Measurements from ENCODE around the gene ART5.

The ART5 gene, protein sequence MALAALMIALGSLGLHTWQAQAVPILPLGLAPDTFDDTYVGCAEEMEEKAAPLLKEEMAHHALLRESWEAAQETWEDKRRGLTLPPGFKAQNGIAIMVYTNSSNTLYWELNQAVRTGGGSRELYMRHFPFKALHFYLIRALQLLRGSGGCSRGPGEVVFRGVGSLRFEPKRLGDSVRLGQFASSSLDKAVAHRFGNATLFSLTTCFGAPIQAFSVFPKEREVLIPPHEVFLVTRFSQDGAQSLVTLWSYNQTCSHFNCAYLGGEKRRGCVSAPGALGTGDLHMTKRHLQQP

DNA sequence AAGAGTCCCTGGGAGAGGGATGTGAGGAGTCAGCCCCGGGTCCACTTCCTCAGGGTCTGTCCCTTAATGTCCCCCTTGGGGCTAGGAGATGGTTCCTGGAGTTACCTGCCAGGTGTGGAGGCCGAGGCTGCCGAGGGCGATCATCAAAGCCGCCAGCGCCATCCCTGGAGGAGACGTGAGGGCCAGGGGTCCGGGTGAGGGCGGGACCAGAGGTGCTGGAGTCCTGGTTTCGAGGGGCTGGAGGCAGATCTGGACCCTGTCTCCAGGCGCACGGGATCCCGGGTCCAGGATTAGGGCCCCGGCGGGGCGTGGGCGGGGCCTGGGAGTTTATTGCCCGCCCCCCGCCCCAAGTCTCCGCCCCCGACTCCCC is at the start of gene ART5:
TSS of gene ART5 (minus strand) at position 292 of the 370 bp plus-strand sequence. CDS start at position 162, 130 bp downstream.
- no peak for TF ChIP-seq ZFX (IDR thresholded peaks at IDR 0.05)
- TF ChIP-seq, protein P1, sequence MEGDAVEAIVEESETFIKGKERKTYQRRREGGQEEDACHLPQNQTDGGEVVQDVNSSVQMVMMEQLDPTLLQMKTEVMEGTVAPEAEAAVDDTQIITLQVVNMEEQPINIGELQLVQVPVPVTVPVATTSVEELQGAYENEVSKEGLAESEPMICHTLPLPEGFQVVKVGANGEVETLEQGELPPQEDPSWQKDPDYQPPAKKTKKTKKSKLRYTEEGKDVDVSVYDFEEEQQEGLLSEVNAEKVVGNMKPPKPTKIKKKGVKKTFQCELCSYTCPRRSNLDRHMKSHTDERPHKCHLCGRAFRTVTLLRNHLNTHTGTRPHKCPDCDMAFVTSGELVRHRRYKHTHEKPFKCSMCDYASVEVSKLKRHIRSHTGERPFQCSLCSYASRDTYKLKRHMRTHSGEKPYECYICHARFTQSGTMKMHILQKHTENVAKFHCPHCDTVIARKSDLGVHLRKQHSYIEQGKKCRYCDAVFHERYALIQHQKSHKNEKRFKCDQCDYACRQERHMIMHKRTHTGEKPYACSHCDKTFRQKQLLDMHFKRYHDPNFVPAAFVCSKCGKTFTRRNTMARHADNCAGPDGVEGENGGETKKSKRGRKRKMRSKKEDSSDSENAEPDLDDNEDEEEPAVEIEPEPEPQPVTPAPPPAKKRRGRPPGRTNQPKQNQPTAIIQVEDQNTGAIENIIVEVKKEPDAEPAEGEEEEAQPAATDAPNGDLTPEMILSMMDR (conservative IDR thresholded peaks at IDR 0.05) = no peak
- no peak within 1 kb of the TSS for H3K27ac ChIP-seq

DNA sequence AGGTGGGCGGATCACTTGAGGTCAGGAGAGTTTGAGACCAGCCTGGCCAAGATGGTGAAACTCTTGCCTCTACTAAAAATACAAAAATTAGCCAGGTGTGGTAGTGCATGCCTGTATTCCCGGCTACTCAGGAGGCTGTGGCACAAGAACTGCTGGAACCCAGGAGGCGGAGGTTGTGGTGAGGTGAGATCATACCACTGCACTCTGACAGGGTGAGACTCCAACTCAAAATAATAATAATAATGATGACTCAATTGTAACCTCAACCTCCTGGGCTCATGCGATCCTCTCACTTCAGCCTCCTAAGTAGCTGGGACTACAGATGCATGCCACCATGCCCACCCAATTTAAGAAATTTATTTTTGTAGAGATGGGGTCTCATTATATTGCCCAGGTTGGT is 45.0 kb upstream of the ART5 start:
- no peak for TF ChIP-seq ZFX (IDR thresholded peaks at IDR 0.05)
- TF ChIP-seq, protein P1 (conservative IDR thresholded peaks at IDR 0.05) = no peak
- H3K27ac ChIP-seq = no peak overlapping the region

DNA sequence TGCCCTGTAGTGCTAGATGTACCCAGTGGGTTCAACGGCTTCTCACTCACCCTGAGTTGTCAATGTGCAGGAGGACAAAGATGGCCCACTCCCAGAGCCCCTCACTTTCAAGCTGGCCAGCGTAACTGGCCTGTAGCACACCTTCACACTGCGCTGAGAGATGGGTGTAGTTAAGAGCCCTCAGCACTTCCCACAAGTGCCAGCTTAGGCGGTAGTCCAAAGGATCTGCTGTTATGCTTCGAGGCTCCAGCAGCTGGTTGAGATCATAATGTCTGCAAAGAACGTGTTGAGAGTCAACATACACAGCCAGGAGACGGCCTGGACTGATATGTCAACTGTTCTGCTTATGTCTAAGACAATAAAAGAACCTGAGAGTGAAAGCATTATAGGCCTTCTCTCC is 44.1 kb upstream of the ART5 start:
- TF ChIP-seq, protein P1 (conservative IDR thresholded peaks at IDR 0.05) = no peak
- TF ChIP-seq ZFX (IDR thresholded peaks at IDR 0.05) = no peak
- H3K27ac ChIP-seq = no peak overlapping the region

DNA sequence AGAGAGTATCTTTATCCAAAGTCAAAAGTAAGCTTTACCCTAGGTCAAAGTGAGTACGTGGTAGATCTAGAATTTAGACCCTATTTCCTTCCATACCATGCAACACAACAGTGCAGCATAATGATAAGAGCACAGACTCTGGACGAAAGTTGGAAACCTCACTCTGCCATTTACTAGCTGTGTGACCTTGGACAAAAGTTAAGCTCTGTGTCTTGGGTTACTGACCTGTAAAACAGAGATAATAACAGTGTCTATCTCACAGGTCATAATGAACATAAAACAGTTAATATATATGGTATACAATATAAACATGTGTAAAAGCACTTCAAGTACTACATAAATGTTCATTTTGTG is 43.0 kb upstream of the ART5 start:
- TF ChIP-seq ZFX (IDR thresholded peaks at IDR 0.05) = no peak
- TF ChIP-seq, protein P1 (conservative IDR thresholded peaks at IDR 0.05) = no peak
- H3K27ac ChIP-seq = no peak overlapping the region

DNA sequence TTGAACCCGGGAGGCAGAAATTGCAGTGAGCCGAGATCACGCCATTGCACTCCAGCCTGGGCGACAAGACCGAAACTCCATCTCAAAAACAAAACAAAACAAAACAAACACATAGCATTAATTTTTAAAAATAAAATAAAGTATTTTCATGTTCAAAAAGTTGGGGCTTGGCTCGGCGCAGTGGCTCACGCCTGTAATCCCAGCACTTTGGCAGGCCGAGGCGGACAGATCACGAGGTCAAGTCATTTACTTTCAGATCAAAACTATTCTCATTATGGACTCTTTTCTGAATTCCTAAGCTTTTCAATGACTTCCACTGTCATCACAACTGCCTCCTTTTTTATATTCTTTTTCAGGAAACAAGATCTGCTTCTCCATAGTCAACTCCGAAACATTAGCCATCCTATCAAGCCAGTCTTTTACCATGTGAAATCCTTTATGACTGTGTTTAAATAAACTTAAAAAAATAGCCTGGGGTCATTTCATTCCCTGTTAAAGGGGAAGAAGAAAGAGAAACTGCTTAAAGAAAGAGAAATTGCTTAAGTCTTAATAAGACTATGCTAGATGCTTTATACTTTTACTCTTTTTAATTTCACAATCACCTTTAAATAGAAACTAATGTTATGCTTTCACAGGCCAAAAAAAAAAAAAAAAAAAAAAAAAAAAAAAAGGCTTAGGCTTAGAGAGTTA is 42.5 kb upstream of the ART5 start:
- H3K27ac ChIP-seq = no peak overlapping the region
- TF ChIP-seq, protein P1 (conservative IDR thresholded peaks at IDR 0.05) = no peak
- no peak for TF ChIP-seq ZFX (IDR thresholded peaks at IDR 0.05)

DNA sequence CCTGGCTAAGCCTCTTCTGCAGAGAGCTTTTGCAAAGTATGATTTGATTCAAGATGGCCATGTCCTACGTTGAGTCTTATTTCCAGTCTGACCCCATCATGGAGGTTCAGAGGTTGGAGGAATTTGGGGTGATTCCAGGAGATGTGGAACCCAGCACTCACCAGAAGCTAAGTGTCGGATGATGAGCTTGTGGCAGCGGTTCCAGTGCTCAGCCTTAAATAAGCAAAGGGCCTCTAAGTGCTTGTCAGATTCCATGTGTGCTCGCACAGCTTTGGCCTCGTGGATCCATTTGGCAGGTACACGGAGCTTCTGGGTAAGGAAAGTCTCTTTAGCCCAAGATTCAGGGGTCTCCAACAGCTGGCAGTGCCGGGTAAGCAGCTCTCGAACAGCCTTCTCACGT is 41.2 kb upstream of the ART5 start:
- H3K27ac ChIP-seq = no peak overlapping the region
- TF ChIP-seq, protein P1 (conservative IDR thresholded peaks at IDR 0.05) = no peak
- no peak for TF ChIP-seq ZFX (IDR thresholded peaks at IDR 0.05)

DNA sequence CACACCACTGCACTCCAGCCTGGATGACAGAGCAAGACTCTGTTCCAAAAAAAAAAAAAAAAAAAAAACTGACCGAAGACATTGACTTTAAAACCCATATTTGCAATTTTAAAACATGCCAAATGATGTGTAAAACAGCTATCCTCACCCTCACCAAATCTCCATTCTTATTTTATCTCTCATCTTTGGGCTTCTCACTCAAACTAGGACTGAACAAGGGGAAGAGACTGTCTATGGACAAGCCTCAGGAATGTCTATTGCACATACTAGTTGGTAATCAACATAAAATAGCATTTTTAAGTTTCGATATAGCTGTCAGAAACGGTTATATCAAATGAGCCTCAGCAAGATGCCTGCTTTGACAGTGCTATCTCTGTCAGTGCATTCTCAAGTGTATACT is 37.3 kb upstream of the ART5 start:
- TF ChIP-seq, protein P1 (conservative IDR thresholded peaks at IDR 0.05) = no peak
- H3K27ac ChIP-seq = no peak overlapping the region
